Hematopoietic multipotent progenitor cell treated with erythropoietin and hydrocortisone succinate and interleukin-3 and kit ligand, for 15 days (in vitro differentiated cells): ENCODE results near the gene ZNF324B.
A peak's percentile ranks its signal among the peaks of the same experiment; 100 is the strongest.
"Not testable (repeated sequence)": the region's sequence is repeated elsewhere in the genome, so short reads cannot be mapped to it uniquely, and the experiment has no call there.

Source experiments
- DNase-seq: peaks from one replicate; pipeline ENCODE4 v3.0.0-alpha.2; 2015; ENCODE audit warnings: low spot score

ZNF324B gene

GRCh38 chr19:58451358-58452101 is at the start of gene ZNF324B:
Gene ZNF324B (plus strand): TSS chr19:58451622. CDS start chr19:58453702, 2,080 bp downstream.
- peak; percentile 97 for DNase-seq

- DNase-seq = no peak
Measured at GRCh38 chr19:58401840-58402421, 49.5 kb upstream of the ZNF324B start.

DNA sequence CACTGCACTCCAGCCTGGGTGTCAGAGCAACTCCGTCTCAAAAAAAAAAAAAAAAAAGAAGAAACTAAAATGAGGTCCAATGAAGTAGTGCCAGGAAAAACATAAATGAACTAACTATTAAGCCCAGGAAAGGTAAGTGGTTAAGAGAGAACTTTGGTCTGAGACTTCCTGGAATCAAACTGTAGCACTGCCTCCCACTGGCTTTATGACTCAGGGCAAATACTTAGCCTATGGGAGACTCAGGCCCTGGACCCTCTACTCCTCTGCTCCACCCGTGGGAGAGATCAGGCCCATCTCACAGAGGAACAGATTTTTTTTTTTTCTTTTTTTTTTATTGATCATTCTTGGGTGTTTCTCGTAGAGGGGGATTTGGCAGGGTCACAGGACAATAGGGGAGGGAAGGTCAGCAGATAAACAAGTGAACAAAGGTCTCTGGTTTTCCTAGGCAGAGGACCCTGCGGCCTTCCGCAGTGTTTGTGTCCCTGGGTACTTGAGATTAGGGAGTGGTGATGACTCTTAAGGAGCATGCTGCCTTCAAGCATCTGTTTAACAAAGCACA is 47.4 kb upstream of the ZNF324B start:
- DNase-seq = not testable (repeated sequence)

- DNase-seq = no peak
Measured at GRCh38 chr19:58406818-58407657, 44.4 kb upstream of the ZNF324B start.

DNA sequence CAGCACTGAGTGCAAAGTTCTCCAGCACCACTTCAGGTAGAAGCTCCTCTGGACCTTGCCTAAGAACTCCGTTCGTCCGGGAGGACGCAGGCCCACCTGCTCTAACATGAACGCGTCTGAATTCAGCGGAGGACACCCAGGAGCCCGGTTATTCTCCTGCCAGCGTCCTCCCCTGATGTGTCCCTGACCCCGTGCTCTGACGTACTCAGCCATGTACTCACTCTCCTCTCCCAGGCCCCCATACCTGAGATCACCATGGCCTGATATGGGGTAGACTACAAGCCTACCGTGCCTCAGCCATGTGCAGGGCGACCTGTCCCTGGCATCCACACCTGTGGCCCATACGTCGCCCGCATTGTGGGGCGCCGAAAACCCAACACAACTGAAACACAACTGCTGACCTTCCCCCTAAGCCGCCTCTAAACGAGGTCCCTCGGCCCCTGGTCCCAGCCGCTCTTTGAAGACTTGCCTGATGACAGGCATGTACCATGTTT is 43.7 kb upstream of the ZNF324B start:
- DNase-seq = no peak

GRCh38 chr19:58408152-58409009 is 43.0 kb upstream of the ZNF324B start, which contains the start of gene ZNF584:
Gene ZNF584 (plus strand): TSS chr19:58408649. CDS start chr19:58409148, 499 bp downstream.
- DNase-seq = peak; percentile 96

DNA sequence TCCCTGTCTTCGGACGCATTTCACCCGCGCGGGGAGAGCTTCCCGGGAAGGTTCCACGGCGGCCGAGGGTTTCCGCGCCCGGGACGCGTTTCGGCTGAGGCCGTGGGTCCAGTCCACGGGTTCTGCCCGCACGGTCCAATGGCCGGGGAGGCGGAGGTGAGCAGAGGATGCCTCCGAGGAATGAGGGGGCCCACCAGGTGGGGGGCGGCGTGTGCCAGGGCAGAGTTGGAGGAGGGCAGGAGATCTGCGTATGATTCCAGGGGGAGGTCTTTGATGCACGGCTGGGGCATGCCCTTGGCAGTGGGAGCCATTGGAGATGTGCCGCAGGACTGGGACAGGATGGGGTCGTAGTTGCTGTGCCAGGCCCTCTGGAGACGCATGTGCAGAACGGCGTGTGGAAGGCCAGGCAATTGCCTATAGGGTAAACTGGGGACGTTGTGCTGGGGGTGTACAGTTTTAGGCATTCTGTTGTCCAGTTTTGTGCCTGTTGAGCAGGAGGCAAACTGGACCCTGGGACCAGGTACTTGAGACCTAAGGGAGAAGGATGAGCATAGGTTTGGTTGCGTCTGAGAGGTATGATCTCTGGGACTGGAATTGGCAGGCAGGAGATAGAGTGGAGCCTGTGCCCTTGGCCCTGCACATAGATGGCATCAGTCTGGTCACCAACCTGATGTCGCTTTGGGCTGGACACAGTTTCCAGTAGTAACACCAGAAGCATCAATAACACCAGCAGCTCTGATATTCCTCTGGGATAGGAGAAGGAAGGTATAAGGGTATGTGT is 42.2 kb upstream of the ZNF324B start:
- DNase-seq = no peak

GRCh38 chr19:58416604-58417003 is 34.8 kb upstream of the ZNF324B start:
- DNase-seq = no peak

GRCh38 chr19:58417071-58417470 is 34.4 kb upstream of the ZNF324B start:
- no peak for DNase-seq

DNA sequence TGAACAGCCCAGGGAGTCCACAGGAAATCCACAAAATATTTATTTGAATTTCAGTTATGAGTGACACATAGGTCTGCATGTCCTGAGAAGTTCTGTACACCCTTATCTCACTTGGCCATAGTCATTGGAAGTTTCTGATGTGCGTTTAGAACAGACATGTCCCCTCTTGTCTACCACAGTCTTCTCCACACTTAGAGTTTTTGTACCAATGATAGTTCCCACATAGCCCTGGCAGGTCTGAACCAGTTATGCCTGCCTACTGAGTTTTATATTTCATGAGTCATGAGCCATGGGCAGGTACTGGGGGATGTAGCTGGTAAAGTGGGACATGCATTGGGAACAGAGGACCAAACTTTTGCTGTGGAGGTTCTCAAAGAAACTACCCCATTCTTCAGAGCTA is 22.8 kb upstream of the ZNF324B start:
- DNase-seq = no peak

DNA sequence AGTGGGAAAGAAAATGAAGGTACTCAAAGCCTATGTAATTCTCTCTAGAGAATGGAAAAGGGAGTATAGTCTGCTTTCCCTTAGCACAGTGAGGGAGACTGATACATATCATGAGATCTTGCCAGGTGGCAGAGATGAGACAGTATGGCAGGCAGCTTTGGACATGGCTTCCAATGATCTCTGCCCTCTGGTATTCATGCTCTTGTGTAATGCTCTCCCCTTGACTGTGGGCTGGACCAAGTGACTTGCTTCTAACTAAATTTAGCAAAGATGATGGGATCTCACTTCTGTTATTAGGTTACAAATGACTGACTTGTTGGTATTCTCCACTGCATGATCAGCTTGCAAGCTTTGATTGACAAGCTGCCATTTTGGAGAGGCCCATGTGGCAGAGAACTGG is 21.7 kb upstream of the ZNF324B start:
- no peak for DNase-seq

DNA sequence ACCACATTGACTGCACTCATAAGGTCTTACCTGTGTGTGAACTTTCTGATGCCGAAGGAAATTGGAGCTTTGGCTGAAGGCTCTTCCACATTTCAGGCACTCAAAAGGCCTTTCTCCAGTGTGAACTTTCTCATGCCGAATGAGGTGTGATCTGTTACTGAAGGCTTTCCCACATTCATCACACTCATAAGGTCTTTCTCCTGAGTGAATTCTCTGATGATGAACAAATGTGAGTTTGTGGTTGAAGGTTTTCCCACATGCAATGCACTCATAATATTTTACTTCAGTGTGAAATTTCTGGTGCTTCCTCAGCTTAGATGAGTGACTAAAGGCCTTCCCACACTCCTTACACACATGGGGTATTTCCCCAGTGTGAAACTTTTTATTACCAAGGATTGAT is 17.2 kb upstream of the ZNF324B start:
- no peak for DNase-seq

GRCh38 chr19:58439576-58440554 is 11.6 kb upstream of the ZNF324B start, which contains the start of gene ZNF132:
Gene ZNF132 (minus strand): TSS chr19:58440153. CDS start chr19:58439821, 332 bp downstream.
- peak; percentile 92 for DNase-seq

DNA sequence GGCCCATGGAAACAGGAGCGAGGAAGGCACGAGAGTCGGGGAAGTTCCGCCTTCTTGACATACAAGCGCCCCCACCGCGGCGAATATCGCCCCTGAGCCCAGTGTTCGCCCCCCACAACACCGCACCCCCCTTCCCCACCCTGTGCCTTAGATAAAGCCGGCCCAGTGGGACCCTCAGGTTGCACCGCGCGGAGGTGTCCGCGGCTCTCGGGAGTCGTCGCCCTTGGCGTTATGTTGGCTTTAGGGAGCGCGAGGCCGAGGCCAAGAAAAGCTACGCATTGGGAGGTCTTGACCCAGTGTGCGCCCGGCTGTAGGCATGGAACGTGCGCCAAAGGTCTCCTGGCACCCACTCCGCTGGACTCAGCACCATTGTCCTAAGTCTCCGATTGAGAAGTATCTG is 10.9 kb upstream of the ZNF324B start:
- DNase-seq = no peak

- DNase-seq = not testable (repeated sequence)
Measured at GRCh38 chr19:58442986-58443385, 8.4 kb upstream of the ZNF324B start.

DNA sequence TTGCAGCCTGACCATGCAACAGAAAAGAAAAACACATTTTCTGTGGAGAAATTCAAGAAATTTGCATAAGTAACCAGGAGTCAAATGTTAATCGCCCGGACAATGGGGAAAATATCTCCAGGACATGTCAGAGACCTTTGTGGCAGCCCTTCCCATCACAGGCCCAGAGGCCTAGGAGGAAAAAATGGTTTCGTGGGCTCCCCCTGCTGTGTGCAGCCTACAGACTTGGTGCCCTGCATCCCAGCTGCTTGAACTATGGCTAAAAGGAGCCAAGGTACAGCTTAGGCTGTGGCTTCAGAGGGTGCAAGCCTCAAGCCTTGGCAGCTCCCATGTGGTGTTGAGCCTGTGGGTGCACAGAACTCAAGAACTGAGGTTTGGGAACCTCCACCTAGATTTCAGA is 2.6 kb upstream of the ZNF324B start:
- DNase-seq = not testable (repeated sequence)

- DNase-seq = not testable (repeated sequence)
Measured at GRCh38 chr19:58449980-58450379, 1.4 kb upstream of the ZNF324B start.

DNA sequence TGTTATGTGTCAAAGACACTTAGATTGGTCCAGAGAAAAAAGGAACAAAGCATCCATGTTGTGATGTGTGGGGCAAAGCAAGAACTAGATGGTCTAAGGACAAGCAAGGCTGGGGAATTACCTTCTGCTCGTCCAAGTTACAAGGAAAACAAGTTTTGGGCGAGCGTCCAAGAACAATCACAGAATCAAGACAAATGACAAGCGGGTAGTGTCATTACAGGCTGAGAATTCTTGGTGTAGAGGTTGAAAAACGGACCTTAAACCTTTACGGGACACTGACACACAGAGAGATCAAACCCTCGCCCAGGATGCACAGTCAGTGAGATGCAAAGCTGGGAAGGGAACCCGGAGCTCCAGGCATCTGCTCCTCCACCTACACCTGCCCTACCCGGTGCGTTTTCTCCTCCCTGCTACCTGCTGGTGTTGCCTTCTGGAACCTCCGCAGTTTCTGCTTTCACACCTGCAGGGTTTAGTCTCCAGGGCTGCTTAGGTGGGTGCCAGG is 515 bp upstream of the ZNF324B start:
- DNase-seq = no peak

- no peak for DNase-seq
Measured at GRCh38 chr19:58453743-58454142, 2.3 kb downstream of the ZNF324B start.
